Endodermal cell (in vitro differentiated cells): ENCODE measurements around the gene OR2V2. TPM values are rescaled to one million over a fixed set of nuclear protein-coding genes. Genes with fewer than 3 reads are reported as not detected.

ENCODE experiments used
- DNase-seq: peaks from one replicate; pipeline ENCODE4 v3.0.0-alpha.2; 2017
- H3K27ac ChIP-seq: 2 replicates; pipeline ENCODE4 v1.5.1; 2013; ENCODE audit warnings: mild to moderate bottlenecking, low read depth, low read length, moderate library complexity
- H3K27me3 ChIP-seq: 2 replicates; pipeline ENCODE4 v1.6.1; 2013; ENCODE audit warnings: mild to moderate bottlenecking, low read length, moderate library complexity; ENCODE audit not compliant: insufficient read depth, control insufficient read depth, poor library complexity, severe bottlenecking
- H3K36me3 ChIP-seq: 2 replicates; pipeline ENCODE4 v1.7.0; 2013; ENCODE audit warnings: mild to moderate bottlenecking, low read length, moderate library complexity; ENCODE audit not compliant: control insufficient read depth, insufficient read depth
- H3K4me1 ChIP-seq: one replicate; pipeline ENCODE4 v1.7.0; 2013; ENCODE audit warnings: low read length; ENCODE audit not compliant: control insufficient read depth, insufficient read depth
- H3K4me3 ChIP-seq: 2 replicates; pipeline ENCODE4 v1.5.1; 2013; ENCODE audit warnings: mild to moderate bottlenecking, low read length, moderate library complexity
- H3K9ac ChIP-seq: 2 replicates; pipeline ENCODE4 v1.6.1; 2013; ENCODE audit warnings: mild to moderate bottlenecking, low read length, moderate library complexity; ENCODE audit not compliant: poor library complexity, severe bottlenecking; ENCODE audit errors: extremely low read depth
- H3K9me3 ChIP-seq: 2 replicates; pipeline ENCODE4 v1.6.1; 2013; ENCODE audit warnings: mild to moderate bottlenecking, low read length, moderate library complexity; ENCODE audit not compliant: control insufficient read depth
- H3K27ac Mint-ChIP-seq: 2 replicates; pipeline ENCODE4 v1.8.0; 2020; ENCODE audit warnings: mixed read lengths
- H3K27me3 Mint-ChIP-seq: 2 replicates; pipeline ENCODE4 v1.8.0; 2021; ENCODE audit warnings: mild to moderate bottlenecking, mixed read lengths; ENCODE audit not compliant: insufficient read depth
- H3K36me3 Mint-ChIP-seq: 2 replicates; pipeline ENCODE4 v1.8.0; 2020; ENCODE audit warnings: low read depth, mixed read lengths
- H3K4me1 Mint-ChIP-seq: 2 replicates; pipeline ENCODE4 v1.8.0; 2020; ENCODE audit warnings: mixed read lengths
- H3K4me3 Mint-ChIP-seq: 2 replicates; pipeline ENCODE4 v1.8.0; 2020; ENCODE audit warnings: mild to moderate bottlenecking, moderate library complexity, mixed read lengths
- H3K9me3 Mint-ChIP-seq: 2 replicates; pipeline ENCODE4 v1.8.0; 2020; ENCODE audit warnings: mild to moderate bottlenecking, mixed read lengths
- CTCF ChIP-seq: fragments of 200-600 bp; sonication (generic); conservative IDR thresholded peaks from 2 replicates; pipeline ENCODE4 v1.5.0; 2021; ENCODE audit warnings: antibody characterized with exemption, mild to moderate bottlenecking
- WGBS, 2 experiments: methylation state at CpG; one replicate each; pipeline versions ENCODE4 v1.1.5 to v1.1.7; 2013; ENCODE audit warnings: missing lambda C conversion rate in 2 of 2, mixed read lengths in 1 of 2; ENCODE audit not compliant: insufficient coverage in 1 of 2, insufficient read length in 1 of 2; 5-methylcytosine and 5-hydroxymethylcytosine counted together
- total RNA-seq, 2 donors: library from RNA; stranded (reverse); fragmentation: NEBNext Ultra II Directional in 1 of 2; extraction: Animal tissue kit (Norgen Biotek cat#: 25700) in 1 of 2; gene quantifications; 2 replicates in 1 of 2; 3 replicates in 1 of 2; pipeline ENCODE4 v1.2.1, GENCODE V29; 2021

Gene OR2V2
- total RNA-seq, 2 donors from 2014 or later, result not detected

- H3K27ac ChIP-seq, result no peak overlapping the region
- WGBS, 2 experiments, result 79 to 88% methylated on average over 7 to 10 of the region's 10 CpGs
- no peaks in the 10 kb centered on the region for H3K4me1 ChIP-seq
- Mint-ChIP-seq H3K9me3 (peaks cover 23% of the 10 kb centered on the region), H3K27ac (no peak overlapping the region), H3K27me3 (peaks cover 28% of the 10 kb centered on the region), H3K36me3 (no peaks in the 10 kb centered on the region), H3K4me3 (no peak overlapping the region), H3K4me1 (no peaks in the 10 kb centered on the region)
- TF ChIP-seq CTCF, result no peak
- peaks cover 23% of the 10 kb centered on the region for H3K9me3 ChIP-seq
- H3K9ac ChIP-seq, result no peak overlapping the region
- DNase-seq, result no peak
- no peak overlapping the region for H3K4me3 ChIP-seq
- no peaks in the 10 kb centered on the region for H3K27me3 ChIP-seq
- no peaks in the 10 kb centered on the region for H3K36me3 ChIP-seq
Observed at GRCh38 chr5:181133610-181134231, 13.7 kb upstream of the OR2V2 start.

- Histone ChIP-seq H3K27me3 (no peaks in the 10 kb centered on the region), H3K4me1 (no peaks in the 10 kb centered on the region), H3K36me3 (no peaks in the 10 kb centered on the region), H3K9me3 (peaks cover 24% of the 10 kb centered on the region), H3K27ac (no peak overlapping the region), H3K9ac (no peak overlapping the region), H3K4me3 (no peak overlapping the region)
- no peak overlapping the region for H3K27ac Mint-ChIP-seq
- DNase-seq, result no peak
- WGBS, 2 experiments, result 83 to 86% methylated on average over 4 to 6 of the region's 6 CpGs
- H3K36me3 Mint-ChIP-seq, result no peaks in the 10 kb centered on the region
- H3K27me3 Mint-ChIP-seq, result peaks cover 24% of the 10 kb centered on the region
- H3K9me3 Mint-ChIP-seq, result peaks cover 23% of the 10 kb centered on the region
- TF ChIP-seq CTCF, result no peak
- H3K4me1 Mint-ChIP-seq, result no peaks in the 10 kb centered on the region
- no peak overlapping the region for H3K4me3 Mint-ChIP-seq
Observed at GRCh38 chr5:181134259-181134658, 13.1 kb upstream of the OR2V2 start.

GRCh38 chr5:181136361-181136955, 10.9 kb upstream of the OR2V2 start:
- H3K27ac Mint-ChIP-seq, result no peak overlapping the region
- no peak overlapping the region for H3K4me3 Mint-ChIP-seq
- WGBS, 2 experiments, result 93% methylated on average over 3 of the region's 4 CpGs; no CpG with 5 or more reads in 1 of the 2 experiments
- no peaks in the 10 kb centered on the region for H3K36me3 Mint-ChIP-seq
- H3K27me3 Mint-ChIP-seq, result peaks cover 27% of the 10 kb centered on the region
- H3K9me3 Mint-ChIP-seq, result peaks cover 28% of the 10 kb centered on the region
- Histone ChIP-seq H3K27ac (no peak overlapping the region), H3K9me3 (peaks cover 43% of the 10 kb centered on the region), H3K9ac (no peak overlapping the region), H3K27me3 (no peaks in the 10 kb centered on the region), H3K4me3 (no peak overlapping the region), H3K4me1 (no peaks in the 10 kb centered on the region), H3K36me3 (no peaks in the 10 kb centered on the region)
- H3K4me1 Mint-ChIP-seq, result no peaks in the 10 kb centered on the region
- no peak for DNase-seq
- no peak for TF ChIP-seq CTCF
